Rectal smooth muscle tissue (tissue), 1 donor: ENCODE results near the gene ARHGEF28.

Experiments used
- H3K27ac ChIP-seq: one replicate; pipeline ENCODE4 v1.7.0; 2013; ENCODE audit warnings: low read depth, low read length, inconsistent platforms
- H3K27me3 ChIP-seq: one replicate; pipeline ENCODE4 v1.7.0; 2013; ENCODE audit warnings: low read length; ENCODE audit not compliant: control insufficient read depth, insufficient read depth
- H3K36me3 ChIP-seq: one replicate; pipeline ENCODE4 v1.7.0; 2013; ENCODE audit warnings: low read length; ENCODE audit not compliant: control insufficient read depth, insufficient read depth
- H3K4me1 ChIP-seq: one replicate; pipeline ENCODE4 v1.7.0; 2013; ENCODE audit warnings: low read length; ENCODE audit not compliant: control insufficient read depth, insufficient read depth
- H3K4me3 ChIP-seq: one replicate; pipeline ENCODE4 v1.7.0; 2013; ENCODE audit warnings: low read length
- H3K9ac ChIP-seq: one replicate; pipeline ENCODE4 v1.7.0; 2013; ENCODE audit warnings: low read length

ARHGEF28 gene

DNA sequence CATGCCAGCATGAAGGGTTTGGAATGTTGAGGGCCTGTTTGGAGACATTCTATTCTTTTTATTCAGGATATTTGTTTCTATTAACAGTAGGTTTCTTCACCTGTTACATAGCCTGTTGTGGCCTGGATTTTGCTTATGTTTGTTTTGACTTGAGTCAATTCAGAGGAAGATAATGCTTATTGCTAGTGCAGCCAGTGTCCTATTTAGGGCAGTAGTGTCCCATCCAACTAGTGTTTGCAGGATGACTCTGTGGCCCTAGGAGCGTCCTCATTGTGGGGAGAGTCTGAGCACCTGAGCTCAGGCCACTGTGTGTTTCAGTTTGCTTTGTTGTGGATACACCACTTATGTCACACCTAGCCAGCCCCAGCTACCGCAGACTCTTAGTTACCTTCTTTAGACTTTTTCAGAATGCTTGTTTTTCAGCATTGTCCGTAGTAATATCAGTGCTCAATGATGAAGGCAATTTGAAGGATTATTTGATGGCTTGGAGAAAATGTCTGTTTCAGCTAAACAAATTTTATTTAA lies 90.3 kb downstream of the ARHGEF28 start:
- no peak overlapping the region for H3K9ac ChIP-seq
- H3K27me3 ChIP-seq = no peaks in the 10 kb centered on the region
- H3K4me1 ChIP-seq = no peaks in the 10 kb centered on the region
- H3K4me3 ChIP-seq = no peak overlapping the region
- H3K27ac ChIP-seq = no peak overlapping the region
- no peaks in the 10 kb centered on the region for H3K36me3 ChIP-seq

DNA sequence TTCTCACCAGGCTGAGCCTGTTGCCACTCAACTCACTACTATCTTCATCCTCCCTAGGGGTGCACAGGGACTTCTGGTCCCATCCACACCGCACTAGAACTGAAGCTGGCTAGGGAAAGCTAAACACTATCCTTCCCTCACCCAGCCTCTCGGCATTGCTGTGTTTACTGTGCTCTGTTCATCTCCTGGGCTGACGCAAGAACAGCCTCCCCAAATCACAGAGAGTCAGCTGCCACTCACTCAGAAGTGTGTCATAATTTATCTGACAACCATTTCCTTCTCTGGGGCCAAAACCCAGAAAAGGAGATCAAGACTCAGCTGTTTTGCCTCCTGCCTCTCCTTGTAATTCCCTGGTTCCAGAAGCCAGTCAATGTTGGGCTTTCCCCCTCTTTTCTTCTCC lies 92.8 kb downstream of the ARHGEF28 start:
- Histone ChIP-seq H3K27ac (no peak overlapping the region), H3K36me3 (no peaks in the 10 kb centered on the region), H3K4me3 (no peak overlapping the region)

DNA sequence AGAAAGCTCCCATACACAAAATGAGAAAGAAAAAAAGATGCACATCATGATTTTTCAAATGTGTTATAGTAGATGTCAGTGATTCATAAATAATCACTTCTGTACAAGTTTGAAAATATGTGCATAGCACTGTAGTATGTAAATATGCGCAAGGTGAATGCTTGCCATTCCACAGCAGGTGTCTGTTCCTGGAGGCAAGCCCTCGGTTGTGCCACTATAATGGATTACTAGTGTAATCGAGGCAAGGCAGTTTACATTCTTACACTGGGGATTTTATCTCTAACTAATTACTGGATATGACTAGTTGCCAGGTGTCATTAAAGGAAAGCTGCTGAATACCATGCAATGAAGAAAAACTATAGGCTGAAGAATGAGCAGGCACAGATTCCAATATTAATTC lies 93.6 kb downstream of the ARHGEF28 start:
- Histone ChIP-seq H3K27ac (no peak overlapping the region), H3K27me3 (no peaks in the 10 kb centered on the region), H3K36me3 (no peaks in the 10 kb centered on the region), H3K9ac (no peak overlapping the region), H3K4me3 (no peak overlapping the region), H3K4me1 (peaks cover 3% of the 10 kb centered on the region)

More for the DNA sequence above, 92.8 kb downstream of the ARHGEF28 start:
- Histone ChIP-seq H3K9ac (no peak overlapping the region), H3K27me3 (no peaks in the 10 kb centered on the region), H3K4me1 (peaks cover 3% of the 10 kb centered on the region)

DNA sequence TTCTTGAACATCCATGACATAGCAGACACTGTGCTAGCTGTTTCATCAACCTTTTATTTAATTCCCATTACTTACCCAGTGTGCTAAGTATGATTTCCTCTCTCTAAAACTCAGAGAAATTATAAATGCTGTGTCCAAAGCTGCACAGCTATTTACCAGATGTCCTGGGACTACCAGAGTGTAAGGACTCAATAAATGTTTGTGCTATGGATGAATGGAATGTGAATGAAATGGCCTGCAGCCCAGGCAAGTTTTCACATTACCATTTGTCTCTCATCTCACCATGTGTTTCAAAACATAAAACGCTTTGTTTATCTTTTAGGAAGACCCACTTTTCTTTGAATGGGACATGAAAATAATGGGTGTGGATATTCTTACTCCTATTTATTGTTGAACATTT lies 96.2 kb downstream of the ARHGEF28 start:
- H3K4me3 ChIP-seq = no peak overlapping the region
- no peaks in the 10 kb centered on the region for H3K27me3 ChIP-seq
- H3K27ac ChIP-seq = no peak overlapping the region
- H3K4me1 ChIP-seq = peaks cover 3% of the 10 kb centered on the region
- no peak overlapping the region for H3K9ac ChIP-seq
- H3K36me3 ChIP-seq = no peaks in the 10 kb centered on the region

DNA sequence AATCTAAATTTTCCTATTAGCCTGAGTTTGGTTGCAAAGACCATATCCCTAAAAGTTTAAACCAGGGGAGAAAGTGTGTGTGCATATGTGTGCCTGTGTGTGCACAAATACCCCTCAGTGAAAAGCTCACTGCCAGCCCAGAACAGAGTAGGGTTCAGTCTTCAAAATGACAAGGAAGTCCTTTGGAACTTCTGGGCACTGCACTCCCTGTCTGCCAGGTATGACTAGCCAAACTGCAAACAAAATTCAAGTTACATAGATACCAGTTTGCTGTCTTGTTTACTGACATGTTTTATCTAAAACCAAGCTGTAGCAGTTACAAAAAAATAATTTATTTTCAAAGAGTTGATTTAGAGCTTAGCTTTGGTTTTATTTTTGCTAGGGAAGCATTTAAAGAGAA lies 100.1 kb downstream of the ARHGEF28 start:
- Histone ChIP-seq H3K4me1 (peaks cover 8% of the 10 kb centered on the region), H3K4me3 (no peak overlapping the region), H3K27me3 (no peaks in the 10 kb centered on the region), H3K36me3 (no peaks in the 10 kb centered on the region), H3K27ac (no peak overlapping the region), H3K9ac (no peak overlapping the region)

DNA sequence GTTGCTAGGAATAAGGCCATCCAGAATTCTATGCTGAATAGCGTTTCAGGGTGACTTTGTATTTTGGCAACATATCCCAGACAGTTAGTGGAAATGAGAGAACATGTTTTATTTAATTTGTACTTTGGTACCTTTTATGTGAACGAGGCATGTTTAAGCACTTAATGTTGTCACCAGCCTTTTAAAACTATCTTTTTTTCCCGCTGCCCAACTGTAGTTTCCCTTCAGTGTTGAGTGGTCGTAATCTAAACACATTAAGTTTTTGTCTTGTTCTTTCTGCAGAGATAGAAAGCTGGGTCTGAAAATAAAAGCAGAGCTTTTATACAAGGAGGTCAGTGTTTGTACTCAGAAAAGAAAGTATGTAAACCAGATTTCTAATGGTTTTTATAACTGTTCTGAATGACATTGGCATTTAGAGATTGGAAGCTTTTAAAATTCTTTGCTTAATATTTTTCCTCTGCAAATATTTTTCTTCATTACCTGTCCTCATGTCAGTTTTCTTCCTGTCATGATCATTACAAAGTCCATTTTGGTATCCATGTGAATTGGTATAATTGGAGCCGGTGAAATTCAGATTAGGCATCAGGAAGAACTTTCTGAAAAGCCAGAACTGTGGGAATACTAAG lies 100.7 kb downstream of the ARHGEF28 start:
- Histone ChIP-seq H3K27me3 (no peaks in the 10 kb centered on the region), H3K9ac (no peak overlapping the region), H3K27ac (no peak overlapping the region), H3K4me3 (no peak overlapping the region), H3K4me1 (peaks cover 8% of the 10 kb centered on the region), H3K36me3 (no peaks in the 10 kb centered on the region)

DNA sequence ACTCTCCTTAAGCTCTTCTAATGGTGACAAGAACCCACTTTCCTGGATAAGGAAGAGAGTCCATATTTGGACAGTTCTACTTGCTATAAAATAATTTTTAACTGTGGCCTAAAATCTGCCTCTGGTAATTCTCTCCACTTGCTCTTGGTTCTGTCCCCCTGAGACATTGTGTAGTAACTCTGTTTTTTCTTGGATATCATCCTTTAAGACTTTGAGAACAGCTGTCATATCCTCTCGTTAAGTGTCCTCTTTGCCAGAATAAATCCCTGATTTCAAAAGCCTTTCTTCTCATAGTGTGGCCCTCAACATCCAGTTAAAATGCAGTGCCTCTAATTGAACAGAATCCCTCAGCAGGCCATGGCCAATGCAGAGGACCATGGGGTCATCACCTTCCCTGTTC lies 101.5 kb downstream of the ARHGEF28 start:
- H3K36me3 ChIP-seq = no peaks in the 10 kb centered on the region
- H3K27me3 ChIP-seq = no peaks in the 10 kb centered on the region
- H3K27ac ChIP-seq = no peak overlapping the region
- H3K4me3 ChIP-seq = no peak overlapping the region
- H3K4me1 ChIP-seq = peaks cover 5% of the 10 kb centered on the region
- H3K9ac ChIP-seq = no peak overlapping the region

DNA sequence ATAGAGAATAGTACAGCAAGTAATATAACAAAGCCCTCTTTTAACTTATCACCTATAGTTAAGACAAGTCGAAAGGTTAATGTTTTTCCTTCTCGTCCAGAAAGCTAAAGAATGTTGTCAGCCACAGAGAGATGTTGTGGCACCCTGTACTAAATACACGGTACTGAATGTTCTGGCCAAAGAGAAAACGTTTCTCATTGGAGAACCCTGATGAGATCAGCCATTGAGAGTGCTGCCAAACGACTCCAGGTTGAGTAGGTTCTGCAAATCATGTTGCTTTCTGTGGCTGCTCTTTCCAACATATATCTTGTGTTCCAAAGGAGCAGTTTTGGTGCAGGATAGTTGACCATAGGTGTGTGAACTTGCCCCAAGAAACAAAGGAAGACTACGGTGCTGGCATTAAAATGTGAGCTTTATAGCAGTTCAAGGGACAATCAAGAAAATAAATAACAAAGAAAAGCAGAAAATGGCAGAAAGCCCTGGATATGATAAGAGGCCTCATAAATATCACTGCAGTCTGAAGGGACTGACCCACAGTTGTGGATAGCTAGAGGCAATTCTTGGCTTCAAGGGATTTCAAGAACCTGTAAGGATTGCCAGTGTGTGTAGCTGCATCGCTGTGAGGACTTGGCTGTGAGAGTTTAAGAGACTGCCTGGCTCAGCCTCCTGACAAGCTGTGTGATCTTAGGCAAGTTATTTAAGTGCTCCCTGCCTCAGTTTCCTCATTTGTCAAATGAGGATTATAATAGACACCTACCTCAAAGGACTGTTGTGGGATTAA lies 102.7 kb downstream of the ARHGEF28 start:
- peaks cover 5% of the 10 kb centered on the region for H3K4me1 ChIP-seq
- no peak overlapping the region for H3K4me3 ChIP-seq
- no peaks in the 10 kb centered on the region for H3K36me3 ChIP-seq
- no peak overlapping the region for H3K9ac ChIP-seq
- no peak overlapping the region for H3K27ac ChIP-seq
- H3K27me3 ChIP-seq = no peaks in the 10 kb centered on the region

DNA sequence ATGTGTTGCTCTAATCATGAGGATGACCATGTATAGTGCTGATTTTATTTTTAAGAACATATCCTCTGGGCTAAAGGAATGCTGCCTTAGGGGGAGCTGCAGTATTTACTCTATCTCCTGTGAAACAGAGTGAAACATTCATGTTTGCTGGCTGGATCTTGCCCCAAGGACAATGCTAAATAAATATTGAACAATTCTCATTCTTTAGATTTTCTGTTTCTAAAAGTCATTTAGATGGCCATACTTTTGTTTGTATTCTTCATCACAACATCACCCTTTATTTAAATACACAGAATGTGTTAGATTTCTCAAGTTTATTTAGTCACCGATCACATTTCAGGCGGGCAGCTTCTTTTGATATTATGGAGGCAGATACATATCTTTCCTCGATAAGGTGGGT lies 103.3 kb downstream of the ARHGEF28 start:
- Histone ChIP-seq H3K27ac (no peak overlapping the region), H3K36me3 (no peaks in the 10 kb centered on the region)

DNA sequence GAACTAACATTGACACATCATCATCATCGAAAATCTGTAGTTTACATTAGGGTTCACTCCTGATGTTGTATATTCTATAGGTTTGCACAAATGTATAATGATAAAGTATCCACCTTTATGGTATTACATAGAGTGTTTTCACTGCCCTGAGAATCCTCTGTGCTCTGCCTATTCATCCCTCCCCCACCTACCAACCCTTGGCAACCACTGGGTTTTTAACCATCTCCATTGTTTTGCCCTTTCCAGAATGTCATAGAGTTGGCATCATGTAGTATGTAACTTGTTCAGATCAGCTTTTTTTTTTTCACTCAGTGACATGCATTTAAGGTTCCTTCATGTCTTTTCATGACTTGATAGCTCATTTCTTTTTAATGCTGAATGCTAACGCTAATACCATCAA lies 106.0 kb downstream of the ARHGEF28 start:
- Histone ChIP-seq H3K27me3 (no peaks in the 10 kb centered on the region), H3K9ac (no peak overlapping the region), H3K4me1 (peaks cover 5% of the 10 kb centered on the region), H3K4me3 (no peak overlapping the region), H3K27ac (no peak overlapping the region), H3K36me3 (no peaks in the 10 kb centered on the region)

More for the DNA sequence above, 103.3 kb downstream of the ARHGEF28 start:
- H3K9ac ChIP-seq = no peak overlapping the region
- no peaks in the 10 kb centered on the region for H3K27me3 ChIP-seq
- peaks cover 5% of the 10 kb centered on the region for H3K4me1 ChIP-seq
- no peak overlapping the region for H3K4me3 ChIP-seq

DNA sequence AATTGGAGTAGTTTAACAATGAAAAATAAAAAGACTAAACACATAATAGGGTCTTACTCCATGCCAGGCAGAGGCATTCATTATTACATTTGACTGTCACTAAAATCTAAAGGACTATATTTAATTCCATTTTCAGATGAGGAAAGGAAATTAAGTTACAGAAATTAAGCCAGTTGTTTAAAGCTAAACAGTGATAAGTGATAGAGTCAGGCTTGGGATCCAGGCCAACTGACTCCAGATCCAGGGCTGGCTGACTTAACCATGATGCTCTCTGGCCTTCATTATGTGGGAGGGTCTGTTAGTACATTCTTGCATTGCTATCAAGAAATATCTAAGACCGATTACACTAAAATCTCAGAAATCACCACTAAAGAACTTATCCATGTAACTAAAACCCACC lies 107.2 kb downstream of the ARHGEF28 start:
- no peak overlapping the region for H3K27ac ChIP-seq
- H3K9ac ChIP-seq = no peak overlapping the region
- no peaks in the 10 kb centered on the region for H3K36me3 ChIP-seq
- no peaks in the 10 kb centered on the region for H3K27me3 ChIP-seq
- peaks cover 5% of the 10 kb centered on the region for H3K4me1 ChIP-seq
- no peak overlapping the region for H3K4me3 ChIP-seq

DNA sequence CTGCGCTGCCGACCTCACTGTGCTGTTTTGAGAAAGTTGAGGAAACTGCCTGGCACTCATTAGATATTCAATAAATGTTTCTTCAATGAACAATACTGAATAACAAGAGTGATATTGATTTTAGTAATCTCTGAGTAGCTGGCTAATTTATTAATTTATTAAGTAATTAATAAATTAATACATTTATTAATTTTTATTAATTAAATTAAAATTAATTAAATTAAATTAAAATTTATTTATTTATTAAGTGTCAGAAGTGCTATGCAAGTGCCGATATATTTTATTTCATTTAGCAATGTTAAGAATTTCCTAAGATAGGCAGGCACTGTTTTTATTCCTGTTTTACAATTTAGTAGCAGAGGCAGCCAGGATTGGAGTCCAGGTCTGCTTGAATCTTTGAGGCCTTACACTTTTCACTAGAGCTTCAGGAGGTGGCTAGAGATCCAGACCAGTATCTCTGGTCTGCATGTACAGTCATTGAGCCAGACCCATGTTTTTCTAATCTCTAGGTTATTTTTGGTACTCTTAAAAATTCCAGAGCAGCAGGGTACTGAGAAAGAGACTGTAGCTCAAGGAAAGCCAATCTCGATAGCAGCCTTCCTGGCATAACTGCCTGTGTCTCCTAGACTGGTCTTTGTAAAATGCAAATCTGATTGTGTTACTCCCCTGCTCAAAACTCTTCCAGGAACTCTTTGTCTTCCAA lies 109.2 kb downstream of the ARHGEF28 start:
- no peak overlapping the region for H3K9ac ChIP-seq
- no peaks in the 10 kb centered on the region for H3K27me3 ChIP-seq
- no peaks in the 10 kb centered on the region for H3K4me1 ChIP-seq
- no peak overlapping the region for H3K4me3 ChIP-seq
- no peaks in the 10 kb centered on the region for H3K36me3 ChIP-seq
- no peak overlapping the region for H3K27ac ChIP-seq
